OCI-LY1 (cell line): Measurements from ENCODE around the gene MAN2B2.

Experiments
- H2AFZ ChIP-seq: fragments of 200-600 bp; sonication (generic), shearing (Covaris generic); 2 replicates; pipeline ENCODE4 v1.6.0; 2014; ENCODE audit warnings: antibody characterized with exemption, mild to moderate bottlenecking, low read length
- H3F3A ChIP-seq: fragments of 200-600 bp; sonication (generic), shearing (Covaris generic); 2 replicates; pipeline ENCODE4 v1.6.0; 2014; ENCODE audit warnings: mild to moderate bottlenecking, antibody characterized with exemption, low read length, moderate library complexity; ENCODE audit not compliant: insufficient read depth
- H3K27ac ChIP-seq: fragments of 200-600 bp; sonication (generic); 2 replicates; pipeline ENCODE4 v1.5.1; 2014; ENCODE audit warnings: low read length, mixed run types, mild to moderate bottlenecking, low read depth; ENCODE audit not compliant: poor library complexity, severe bottlenecking
- H3K27me3 ChIP-seq: fragments of 200-600 bp; sonication (generic); 2 replicates; pipeline ENCODE4 v1.6.0; 2014; ENCODE audit warnings: antibody characterized with exemption, mild to moderate bottlenecking, low read length, moderate library complexity; ENCODE audit not compliant: insufficient read depth
- H3K36me3 ChIP-seq: fragments of 200-600 bp; sonication (generic); 2 replicates; pipeline ENCODE4 v1.6.1; 2014; ENCODE audit warnings: mild to moderate bottlenecking, antibody characterized with exemption, low read length, moderate library complexity, mixed read lengths; ENCODE audit not compliant: insufficient read depth
- H3K4me1 ChIP-seq: fragments of 200-600 bp; sonication (generic); 2 replicates; pipeline ENCODE4 v1.5.1; 2014; ENCODE audit warnings: mild to moderate bottlenecking, low read length, moderate library complexity; ENCODE audit not compliant: insufficient read depth, severe bottlenecking
- H3K4me2 ChIP-seq: fragments of 200-600 bp; sonication (generic), shearing (Covaris generic); 2 replicates; pipeline ENCODE4 v1.6.1; 2014; ENCODE audit warnings: low read length
- H3K4me3 ChIP-seq: fragments of 200-600 bp; sonication (generic); 2 replicates; pipeline ENCODE4 v1.5.1; 2014; ENCODE audit warnings: low read length, low read depth, mild to moderate bottlenecking, mixed read lengths; ENCODE audit not compliant: poor library complexity, severe bottlenecking
- H3K79me2 ChIP-seq: fragments of 200-600 bp; shearing (Covaris generic); 2 replicates; pipeline ENCODE4 v1.6.1; 2016; ENCODE audit warnings: mixed run types, low read length, mixed read lengths; ENCODE audit not compliant: insufficient read depth
- H3K9ac ChIP-seq: fragments of 200-600 bp; sonication (generic), shearing (Covaris generic); 2 replicates; pipeline ENCODE4 v1.6.1; 2014; ENCODE audit warnings: mild to moderate bottlenecking, low read length, mixed read lengths
- H3K9me2 ChIP-seq: fragments of 200-600 bp; sonication (generic), shearing (Covaris generic); 2 replicates; pipeline ENCODE4 v1.6.1; 2014; ENCODE audit warnings: low read depth, mild to moderate bottlenecking, low read length, mixed read lengths
- H3K9me3 ChIP-seq: fragments of 200-600 bp; shearing (Covaris generic); 2 replicates; pipeline ENCODE4 v1.6.1; 2014; ENCODE audit warnings: low read length, mixed read lengths
- H4K20me1 ChIP-seq: fragments of 200-600 bp; sonication (generic), shearing (Covaris generic); 2 replicates; pipeline ENCODE4 v1.6.0; 2016; ENCODE audit warnings: mild to moderate bottlenecking, low read length; ENCODE audit not compliant: insufficient read depth
- CTCF ChIP-seq: fragments of 200-600 bp; sonication (generic), shearing (Covaris generic); IDR thresholded peaks from 2 replicates; pipeline ENCODE4 v1.5.1; 2017; ENCODE audit warnings: mild to moderate bottlenecking, antibody characterized with exemption, low read length, moderate library complexity, mixed read lengths
- EZH2 ChIP-seq: fragments of 200-600 bp; sonication (generic), shearing (Covaris generic); IDR thresholded peaks from 2 replicates; pipeline ENCODE4 v1.8.0; 2017; ENCODE audit warnings: borderline replicate concordance, mixed run types, mild to moderate bottlenecking, antibody characterized with exemption, low read length, moderate library complexity, mixed read lengths

Gene MAN2B2

GRCh38 chr4:6663596-6664393, 88.8 kb downstream of the MAN2B2 start:
- H3K79me2 ChIP-seq: no peaks in the 10 kb centered on the region

GRCh38 chr4:6665320-6665654, 90.3 kb downstream of the MAN2B2 start:
- Histone ChIP-seq H3K27me3 (no peaks in the 10 kb centered on the region), H3K27ac (no peak overlapping the region), H3K4me1 (no peaks in the 10 kb centered on the region), H3K9me2 (no peaks in the 10 kb centered on the region), H3K9me3 (no peaks in the 10 kb centered on the region), H3K9ac (no peak overlapping the region), H3K36me3 (no peaks in the 10 kb centered on the region), H3F3A (no peaks in the 10 kb centered on the region), H3K4me2 (no peak overlapping the region), H2AFZ (no peak overlapping the region), H3K4me3 (no peak overlapping the region), H4K20me1 (no peaks in the 10 kb centered on the region), H3K79me2 (no peaks in the 10 kb centered on the region)
- TF ChIP-seq EZH2: no peak
- TF ChIP-seq CTCF: no peak

More at GRCh38 chr4:6663596-6664393, 88.8 kb downstream of the MAN2B2 start:
- H3F3A ChIP-seq: no peaks in the 10 kb centered on the region
- no peak overlapping the region for H3K4me2 ChIP-seq
- no peaks in the 10 kb centered on the region for H3K9me3 ChIP-seq
- no peaks in the 10 kb centered on the region for H3K4me1 ChIP-seq
- H2AFZ ChIP-seq: no peak overlapping the region
- no peak overlapping the region for H3K4me3 ChIP-seq
- H3K27me3 ChIP-seq: no peaks in the 10 kb centered on the region
- TF ChIP-seq EZH2: no peak
- no peak for TF ChIP-seq CTCF
- H3K9me2 ChIP-seq: no peaks in the 10 kb centered on the region
- H3K9ac ChIP-seq: no peak overlapping the region
- no peaks in the 10 kb centered on the region for H3K36me3 ChIP-seq
- H4K20me1 ChIP-seq: no peaks in the 10 kb centered on the region
- H3K27ac ChIP-seq: no peak overlapping the region

GRCh38 chr4:6668391-6668790, 93.4 kb downstream of the MAN2B2 start:
- Histone ChIP-seq H2AFZ (no peak overlapping the region), H3K27ac (no peak overlapping the region), H4K20me1 (no peaks in the 10 kb centered on the region), H3K36me3 (no peaks in the 10 kb centered on the region), H3K4me1 (peaks cover under 1% of the 10 kb centered on the region), H3K4me3 (no peak overlapping the region), H3K27me3 (no peaks in the 10 kb centered on the region), H3F3A (no peaks in the 10 kb centered on the region), H3K4me2 (no peak overlapping the region), H3K9me2 (no peaks in the 10 kb centered on the region), H3K9ac (no peak overlapping the region), H3K79me2 (no peaks in the 10 kb centered on the region), H3K9me3 (no peaks in the 10 kb centered on the region)
- TF ChIP-seq EZH2: no peak
- TF ChIP-seq CTCF: no peak
